ENCODE data around the gene FUT8.

DNA sequence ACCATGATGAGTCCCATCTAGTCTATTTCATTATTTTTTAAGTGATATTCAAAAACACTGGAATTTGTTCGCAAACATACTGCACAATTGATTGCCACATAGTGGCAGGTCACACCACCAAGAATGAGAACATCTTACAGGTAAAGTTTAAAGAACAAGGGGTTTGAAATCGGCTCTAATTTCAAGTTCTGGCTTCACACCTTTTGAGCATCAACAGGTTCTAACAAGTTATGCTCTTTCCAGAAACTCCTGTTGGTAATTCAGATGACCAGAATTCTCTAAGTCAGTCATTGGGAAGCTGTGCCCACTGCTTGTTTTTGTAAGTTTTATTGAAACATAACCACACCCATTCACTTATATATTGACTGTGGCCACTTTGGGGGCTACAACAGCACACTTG lies 336.3 kb downstream of the FUT8 start:
- no peak for TF ChIP-seq HNF4G (IDR thresholded peaks at IDR 0.05)
- no peak for TF ChIP-seq HNF4A (conservative IDR thresholded peaks at IDR 0.05)
- TF ChIP-seq, protein P1, sequence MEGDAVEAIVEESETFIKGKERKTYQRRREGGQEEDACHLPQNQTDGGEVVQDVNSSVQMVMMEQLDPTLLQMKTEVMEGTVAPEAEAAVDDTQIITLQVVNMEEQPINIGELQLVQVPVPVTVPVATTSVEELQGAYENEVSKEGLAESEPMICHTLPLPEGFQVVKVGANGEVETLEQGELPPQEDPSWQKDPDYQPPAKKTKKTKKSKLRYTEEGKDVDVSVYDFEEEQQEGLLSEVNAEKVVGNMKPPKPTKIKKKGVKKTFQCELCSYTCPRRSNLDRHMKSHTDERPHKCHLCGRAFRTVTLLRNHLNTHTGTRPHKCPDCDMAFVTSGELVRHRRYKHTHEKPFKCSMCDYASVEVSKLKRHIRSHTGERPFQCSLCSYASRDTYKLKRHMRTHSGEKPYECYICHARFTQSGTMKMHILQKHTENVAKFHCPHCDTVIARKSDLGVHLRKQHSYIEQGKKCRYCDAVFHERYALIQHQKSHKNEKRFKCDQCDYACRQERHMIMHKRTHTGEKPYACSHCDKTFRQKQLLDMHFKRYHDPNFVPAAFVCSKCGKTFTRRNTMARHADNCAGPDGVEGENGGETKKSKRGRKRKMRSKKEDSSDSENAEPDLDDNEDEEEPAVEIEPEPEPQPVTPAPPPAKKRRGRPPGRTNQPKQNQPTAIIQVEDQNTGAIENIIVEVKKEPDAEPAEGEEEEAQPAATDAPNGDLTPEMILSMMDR (IDR thresholded peaks at IDR 0.05; ENCODE audit: low read depth, low read length, missing input control) = no peak
- TF ChIP-seq TAF1 (conservative IDR thresholded peaks at IDR 0.05) = no peak
- TF ChIP-seq, protein P2, sequence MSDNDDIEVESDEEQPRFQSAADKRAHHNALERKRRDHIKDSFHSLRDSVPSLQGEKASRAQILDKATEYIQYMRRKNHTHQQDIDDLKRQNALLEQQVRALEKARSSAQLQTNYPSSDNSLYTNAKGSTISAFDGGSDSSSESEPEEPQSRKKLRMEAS (IDR thresholded peaks at IDR 0.05) = no peak
- TF ChIP-seq SP1 (IDR thresholded peaks at IDR 0.05) = no peak
- TF ChIP-seq EGR1 (IDR thresholded peaks at IDR 0.05; ENCODE audit: low read depth in 2 of 2) = no peak
- TF ChIP-seq, protein P3, sequence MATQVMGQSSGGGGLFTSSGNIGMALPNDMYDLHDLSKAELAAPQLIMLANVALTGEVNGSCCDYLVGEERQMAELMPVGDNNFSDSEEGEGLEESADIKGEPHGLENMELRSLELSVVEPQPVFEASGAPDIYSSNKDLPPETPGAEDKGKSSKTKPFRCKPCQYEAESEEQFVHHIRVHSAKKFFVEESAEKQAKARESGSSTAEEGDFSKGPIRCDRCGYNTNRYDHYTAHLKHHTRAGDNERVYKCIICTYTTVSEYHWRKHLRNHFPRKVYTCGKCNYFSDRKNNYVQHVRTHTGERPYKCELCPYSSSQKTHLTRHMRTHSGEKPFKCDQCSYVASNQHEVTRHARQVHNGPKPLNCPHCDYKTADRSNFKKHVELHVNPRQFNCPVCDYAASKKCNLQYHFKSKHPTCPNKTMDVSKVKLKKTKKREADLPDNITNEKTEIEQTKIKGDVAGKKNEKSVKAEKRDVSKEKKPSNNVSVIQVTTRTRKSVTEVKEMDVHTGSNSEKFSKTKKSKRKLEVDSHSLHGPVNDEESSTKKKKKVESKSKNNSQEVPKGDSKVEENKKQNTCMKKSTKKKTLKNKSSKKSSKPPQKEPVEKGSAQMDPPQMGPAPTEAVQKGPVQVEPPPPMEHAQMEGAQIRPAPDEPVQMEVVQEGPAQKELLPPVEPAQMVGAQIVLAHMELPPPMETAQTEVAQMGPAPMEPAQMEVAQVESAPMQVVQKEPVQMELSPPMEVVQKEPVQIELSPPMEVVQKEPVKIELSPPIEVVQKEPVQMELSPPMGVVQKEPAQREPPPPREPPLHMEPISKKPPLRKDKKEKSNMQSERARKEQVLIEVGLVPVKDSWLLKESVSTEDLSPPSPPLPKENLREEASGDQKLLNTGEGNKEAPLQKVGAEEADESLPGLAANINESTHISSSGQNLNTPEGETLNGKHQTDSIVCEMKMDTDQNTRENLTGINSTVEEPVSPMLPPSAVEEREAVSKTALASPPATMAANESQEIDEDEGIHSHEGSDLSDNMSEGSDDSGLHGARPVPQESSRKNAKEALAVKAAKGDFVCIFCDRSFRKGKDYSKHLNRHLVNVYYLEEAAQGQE (IDR thresholded peaks at IDR 0.05) = no peak
- no peak for TF ChIP-seq GABPA (IDR thresholded peaks at IDR 0.05 in 1 of 2, conservative IDR thresholded peaks at IDR 0.05 in 1 of 2)
- no peak for TF ChIP-seq YY1 (IDR thresholded peaks at IDR 0.05)

Measured in liver (tissue), 3 donors.